Calu3 (cell line): ENCODE data around the gene CHRNA4. TPM values are rescaled to one million over a fixed set of nuclear protein-coding genes. Genes with fewer than 3 reads are reported as not detected.

ENCODE experiments used
- BruUV-seq: library from RNA; stranded (reverse); fragments of 400-500 nt; replicated peaks from 2 replicates; lab custom pipeline; 2021; lab: Mats Ljungman, UMichigan
- CTCF ChIA-PET: fragments of 300-600 bp; sonication (Branson Sonifier 250); formaldehyde crosslinking; loops from one replicate; lab custom pipeline; 2022; ENCODE audit warnings: antibody characterized with exemption; lab: Charles Lee
- DNase-seq: peaks from one replicate; pipeline ENCODE4 v3.0.0; 2022
- H3K27ac Mint-ChIP-seq: one replicate; pipeline ENCODE4 v1.8.0; 2022; ENCODE audit warnings: mixed read lengths; ENCODE audit not compliant: unreplicated experiment
- H3K27me3 Mint-ChIP-seq: one replicate; pipeline ENCODE4 v1.8.0; 2022; ENCODE audit warnings: mixed read lengths; ENCODE audit not compliant: unreplicated experiment
- H3K36me3 Mint-ChIP-seq: one replicate; pipeline ENCODE4 v1.8.0; 2022; ENCODE audit warnings: mild to moderate bottlenecking, moderate library complexity, mixed read lengths; ENCODE audit not compliant: insufficient read depth, unreplicated experiment
- H3K4me1 Mint-ChIP-seq: one replicate; pipeline ENCODE4 v1.8.0; 2022; ENCODE audit warnings: mild to moderate bottlenecking, low read depth, mixed read lengths; ENCODE audit not compliant: unreplicated experiment
- H3K4me3 Mint-ChIP-seq: one replicate; pipeline ENCODE4 v1.8.0; 2022; ENCODE audit warnings: mild to moderate bottlenecking, low read depth, moderate library complexity, mixed read lengths; ENCODE audit not compliant: unreplicated experiment
- H3K9me3 Mint-ChIP-seq: one replicate; pipeline ENCODE4 v1.8.0; 2022; ENCODE audit warnings: low read depth, mixed read lengths; ENCODE audit not compliant: unreplicated experiment
- CTCF ChIP-seq: fragments of 200-600 bp; IDR thresholded peaks from one replicate; pipeline ENCODE4 v1.8.0; 2022; ENCODE audit warnings: antibody characterized with exemption; ENCODE audit not compliant: unreplicated experiment
- intact Hi-C: fragments of 100-400 bp; cut with micrococcal nuclease; formaldehyde crosslinking; loops from one replicate; pipeline ENCODE4 v1.10.0; 2022; ENCODE audit not compliant: unreplicated experiment
- total RNA-seq: library from RNA; stranded (reverse); gene quantifications from 2 replicates; pipeline ENCODE4 v1.2.3, GENCODE V29; 2022

Gene CHRNA4
- total RNA-seq, 1 experiment from 2014 or later = not detected

GRCh38 chr20:63295018-63295417, 66.1 kb downstream of the CHRNA4 start:
- DNase-seq = no peak
- Mint-ChIP-seq H3K27ac (no peak overlapping the region), H3K4me1 (no peaks in the 10 kb centered on the region), H3K9me3 (no peaks in the 10 kb centered on the region), H3K27me3 (peaks cover 84% of the 10 kb centered on the region), H3K4me3 (no peak overlapping the region), H3K36me3 (peaks cover 25% of the 10 kb centered on the region)
- intact Hi-C loops = no loop called here
- CTCF ChIA-PET = interaction anchor here (1.3 to 4.5 kb wide), 2 partner anchors 14 to 72 kb away, joined by 5 to 21 read pairs; no protein-coding TSS in a partner anchor
- TF ChIP-seq CTCF = no peak
- BruUV-seq = no TSS peak

- DNase-seq = no peak
- no TSS peak for BruUV-seq
- intact Hi-C loops = no loop called here
- TF ChIP-seq CTCF = no peak
- Mint-ChIP-seq H3K27me3 (peaks cover 79% of the 10 kb centered on the region), H3K4me1 (no peaks in the 10 kb centered on the region), H3K9me3 (no peaks in the 10 kb centered on the region), H3K36me3 (peaks cover 30% of the 10 kb centered on the region), H3K4me3 (no peak overlapping the region), H3K27ac (no peak overlapping the region)
- CTCF ChIA-PET = interaction anchor here (1.3 to 4.5 kb wide), 2 partner anchors 14 to 71 kb away, joined by 5 to 21 read pairs; no protein-coding TSS in a partner anchor
Measured at GRCh38 chr20:63294536-63294900, 66.6 kb downstream of the CHRNA4 start.

GRCh38 chr20:63293871-63294535, 67.1 kb downstream of the CHRNA4 start:
- Mint-ChIP-seq H3K36me3 (peaks cover 35% of the 10 kb centered on the region), H3K4me1 (no peaks in the 10 kb centered on the region), H3K9me3 (no peaks in the 10 kb centered on the region), H3K4me3 (no peak overlapping the region), H3K27me3 (peaks cover 74% of the 10 kb centered on the region), H3K27ac (no peak overlapping the region)
- intact Hi-C loops = no loop called here
- no peak for TF ChIP-seq CTCF
- CTCF ChIA-PET = interaction anchor here (4.5 kb wide), 1 partner anchor 15 kb away, joined by 21 read pairs; no protein-coding TSS in a partner anchor
- no TSS peak for BruUV-seq
- no peak for DNase-seq

GRCh38 chr20:63293456-63293855, 67.7 kb downstream of the CHRNA4 start:
- TF ChIP-seq CTCF = no peak
- Mint-ChIP-seq H3K27me3 (peaks cover 68% of the 10 kb centered on the region), H3K36me3 (peaks cover 41% of the 10 kb centered on the region), H3K9me3 (no peaks in the 10 kb centered on the region), H3K4me3 (no peak overlapping the region), H3K4me1 (no peaks in the 10 kb centered on the region), H3K27ac (no peak overlapping the region)
- CTCF ChIA-PET = no interaction called here
- BruUV-seq = no TSS peak
- intact Hi-C loops = no loop called here
- no peak for DNase-seq

Other genes starting within 250 kb of the CHRNA4 start
- gene YTHDF1, start 145.2 kb downstream of the CHRNA4 start, total RNA-seq = 93.4 and 94.4 TPM in 2 replicates
- gene BIRC7, start 125.4 kb downstream of the CHRNA4 start, total RNA-seq = 0.26 TPM in 1 of 2 replicates, not detected in the other
- not detected in 2 replicates for gene NKAIN4, start 106.9 kb downstream of the CHRNA4 start, total RNA-seq
- gene ARFGAP1, start 88.5 kb downstream of the CHRNA4 start, total RNA-seq = 127 and 146 TPM in 2 replicates
- gene COL20A1, start 68.2 kb downstream of the CHRNA4 start, total RNA-seq = 0.44 TPM in 1 of 2 replicates, not detected in the other
- gene KCNQ2, start 111.3 kb upstream of the CHRNA4 start, total RNA-seq = 0.07 and 0.38 TPM in 2 replicates
- gene EEF1A2, start 137.7 kb upstream of the CHRNA4 start, total RNA-seq = 359 and 393 TPM in 2 replicates
- 517 and 545 TPM in 2 replicates for gene PPDPF, start 159.4 kb upstream of the CHRNA4 start, total RNA-seq
- 15.9 and 22.5 TPM in 2 replicates for gene PTK6, start 176.0 kb upstream of the CHRNA4 start, total RNA-seq
- gene SRMS, start 186.4 kb upstream of the CHRNA4 start, total RNA-seq = not detected in 2 replicates
- 0.24 TPM in 1 of 2 replicates, not detected in the other for gene FNDC11, start 192.8 kb upstream of the CHRNA4 start, total RNA-seq
- gene HELZ2, start 212.9 kb upstream of the CHRNA4 start, total RNA-seq = 135 and 281 TPM in 2 replicates